PFSK-1 (cell line): ENCODE data around the gene SUV39H2.

Experiments used
- FOXP2 ChIP-seq: optimal IDR thresholded peaks from 2 replicates; pipeline ENCODE3; 2011; ENCODE audit warnings: borderline replicate concordance, control low read depth, inconsistent platforms; ENCODE audit not compliant: insufficient read depth; ENCODE audit errors: extremely low read length, extremely low read depth
- POLR2AphosphoS5 ChIP-seq: IDR thresholded peaks from 2 replicates; pipeline ENCODE4 v1.6.1; 2012; ENCODE audit warnings: low read depth, mild to moderate bottlenecking, control low read depth, low read length, moderate library complexity
- TF ChIP-seq, protein P1 (sequence below), 2 experiments: IDR thresholded peaks; 2 replicates each; pipeline versions ENCODE4 v1.6.1 to v1.8.0; 2011 to 2012; ENCODE audit warnings: low read depth in 2 of 2, low read length in 2 of 2, control low read depth in 1 of 2, inconsistent platforms in 1 of 2, mild to moderate bottlenecking in 1 of 2, moderate library complexity in 1 of 2; ENCODE audit not compliant: insufficient read depth in 1 of 2

DNA sequence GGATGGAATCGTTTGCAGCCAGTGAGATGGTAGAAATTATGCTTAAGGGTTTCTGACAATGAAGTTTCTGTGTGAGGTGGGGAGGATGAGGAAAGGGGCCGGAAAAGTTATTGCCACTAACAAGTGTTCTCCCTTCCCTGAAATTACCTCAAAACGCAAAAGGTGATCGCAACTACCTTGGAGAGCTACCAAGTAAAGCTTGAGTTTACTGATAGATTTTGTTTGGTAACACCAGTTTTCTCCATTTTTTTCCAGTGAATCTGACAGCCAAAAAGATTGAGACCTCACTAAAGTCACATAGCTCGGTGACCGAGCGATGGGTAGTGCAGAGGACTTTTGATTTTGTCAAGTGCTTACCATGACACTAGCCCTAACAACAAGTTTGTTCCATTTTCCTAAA is 1.6 kb downstream of the SUV39H2 start:
- TF ChIP-seq POLR2AphosphoS5 (no peak), FOXP2 (no peak)
- TF ChIP-seq, protein P1, sequence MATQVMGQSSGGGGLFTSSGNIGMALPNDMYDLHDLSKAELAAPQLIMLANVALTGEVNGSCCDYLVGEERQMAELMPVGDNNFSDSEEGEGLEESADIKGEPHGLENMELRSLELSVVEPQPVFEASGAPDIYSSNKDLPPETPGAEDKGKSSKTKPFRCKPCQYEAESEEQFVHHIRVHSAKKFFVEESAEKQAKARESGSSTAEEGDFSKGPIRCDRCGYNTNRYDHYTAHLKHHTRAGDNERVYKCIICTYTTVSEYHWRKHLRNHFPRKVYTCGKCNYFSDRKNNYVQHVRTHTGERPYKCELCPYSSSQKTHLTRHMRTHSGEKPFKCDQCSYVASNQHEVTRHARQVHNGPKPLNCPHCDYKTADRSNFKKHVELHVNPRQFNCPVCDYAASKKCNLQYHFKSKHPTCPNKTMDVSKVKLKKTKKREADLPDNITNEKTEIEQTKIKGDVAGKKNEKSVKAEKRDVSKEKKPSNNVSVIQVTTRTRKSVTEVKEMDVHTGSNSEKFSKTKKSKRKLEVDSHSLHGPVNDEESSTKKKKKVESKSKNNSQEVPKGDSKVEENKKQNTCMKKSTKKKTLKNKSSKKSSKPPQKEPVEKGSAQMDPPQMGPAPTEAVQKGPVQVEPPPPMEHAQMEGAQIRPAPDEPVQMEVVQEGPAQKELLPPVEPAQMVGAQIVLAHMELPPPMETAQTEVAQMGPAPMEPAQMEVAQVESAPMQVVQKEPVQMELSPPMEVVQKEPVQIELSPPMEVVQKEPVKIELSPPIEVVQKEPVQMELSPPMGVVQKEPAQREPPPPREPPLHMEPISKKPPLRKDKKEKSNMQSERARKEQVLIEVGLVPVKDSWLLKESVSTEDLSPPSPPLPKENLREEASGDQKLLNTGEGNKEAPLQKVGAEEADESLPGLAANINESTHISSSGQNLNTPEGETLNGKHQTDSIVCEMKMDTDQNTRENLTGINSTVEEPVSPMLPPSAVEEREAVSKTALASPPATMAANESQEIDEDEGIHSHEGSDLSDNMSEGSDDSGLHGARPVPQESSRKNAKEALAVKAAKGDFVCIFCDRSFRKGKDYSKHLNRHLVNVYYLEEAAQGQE (IDR thresholded peaks at IDR 0.05; ENCODE audit: insufficient read depth in 1 of 2, low read depth in 2 of 2, low read length in 2 of 2) = peak; percentile 67 to 85
